HG02970 (cell line): ENCODE results near the gene SLC35F6.
"Not testable (repeated sequence)": the region's sequence is repeated elsewhere in the genome, so short reads cannot be mapped to it uniquely, and the experiment has no call there.

Experiments
- ATAC-seq: cut with Tn5 transposase; IDR thresholded peaks from one replicate; pipeline ENCODE4 v1.9.1; 2021; ENCODE audit warnings: mild to moderate bottlenecking, moderate library complexity, moderate number of reproducible peaks; ENCODE audit not compliant: unreplicated experiment, low FRiP score

Gene SLC35F6

DNA sequence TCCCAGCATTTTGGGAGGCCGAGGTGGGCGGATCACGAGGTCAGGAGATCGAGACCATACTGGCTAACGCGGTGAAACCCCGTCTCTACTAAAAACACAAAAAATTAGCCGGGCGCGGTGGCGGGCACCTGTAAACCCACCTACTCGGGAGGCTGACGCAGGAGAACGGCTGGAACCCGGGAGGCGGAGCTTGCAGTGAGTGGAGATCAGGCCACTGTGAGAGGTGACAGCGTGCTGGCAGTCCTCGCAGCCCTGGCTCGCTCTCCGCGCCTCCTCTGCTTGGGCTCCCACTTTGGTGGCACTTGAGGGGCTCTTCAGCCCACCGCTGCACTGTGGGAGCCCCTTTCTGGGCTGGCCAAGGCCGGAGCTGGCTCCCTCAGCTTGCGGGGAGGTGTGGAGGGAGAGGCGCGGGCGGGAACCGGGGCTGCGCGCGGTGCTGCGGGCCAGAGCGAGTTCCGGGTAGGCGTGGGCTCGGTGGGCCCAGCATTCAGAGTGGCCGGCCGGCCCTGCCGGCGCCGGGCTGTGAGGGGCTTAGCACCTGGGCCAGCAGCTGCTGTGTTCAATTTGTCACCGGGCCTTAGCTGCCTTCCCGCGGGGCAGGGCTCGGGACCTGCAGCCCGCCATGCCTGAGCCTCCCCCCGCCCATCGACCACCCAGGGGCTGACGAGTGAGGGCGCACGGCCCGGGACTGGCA is 50.1 kb downstream of the SLC35F6 start:
- ATAC-seq = not testable (repeated sequence)

DNA sequence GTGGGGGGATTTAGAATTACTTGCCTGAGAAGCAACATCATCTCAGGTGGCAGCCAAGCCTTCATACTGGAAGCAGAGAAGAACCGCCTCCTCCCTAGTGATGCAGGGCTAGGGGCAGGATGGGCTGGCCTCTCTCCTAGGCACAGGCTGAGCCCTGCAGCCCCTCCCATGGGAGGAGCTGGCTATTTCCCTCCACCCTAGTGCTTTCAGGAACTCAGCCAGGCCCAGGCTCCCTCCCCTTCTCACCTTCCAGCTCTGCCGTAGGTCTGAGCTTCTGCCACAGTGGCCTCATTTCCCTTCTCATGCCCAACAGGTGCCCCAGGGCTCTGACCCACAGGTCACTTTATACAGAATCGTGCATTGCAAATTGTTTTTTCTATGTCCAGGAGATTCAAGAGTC is 52.8 kb downstream of the SLC35F6 start:
- no peak for ATAC-seq

DNA sequence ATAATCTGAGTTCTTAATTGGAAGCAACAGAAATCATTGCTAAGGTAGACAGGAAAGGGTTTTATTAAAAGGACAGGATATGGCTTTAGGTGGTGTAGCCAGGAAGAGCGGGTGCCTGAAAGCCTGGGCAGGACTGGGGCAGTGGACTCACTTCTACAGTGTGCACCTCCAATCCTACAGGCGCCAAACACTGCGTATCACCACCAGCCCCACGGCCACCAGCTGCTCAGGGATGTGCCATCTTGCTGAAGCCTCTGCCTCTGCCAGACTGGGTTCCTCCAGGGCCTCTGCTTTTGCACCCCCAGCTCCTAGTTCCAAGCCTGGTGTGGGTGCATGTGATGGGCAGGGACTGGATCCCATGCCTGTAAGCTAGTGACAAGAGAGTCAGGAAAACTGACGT is 54.2 kb downstream of the SLC35F6 start:
- ATAC-seq = no peak

DNA sequence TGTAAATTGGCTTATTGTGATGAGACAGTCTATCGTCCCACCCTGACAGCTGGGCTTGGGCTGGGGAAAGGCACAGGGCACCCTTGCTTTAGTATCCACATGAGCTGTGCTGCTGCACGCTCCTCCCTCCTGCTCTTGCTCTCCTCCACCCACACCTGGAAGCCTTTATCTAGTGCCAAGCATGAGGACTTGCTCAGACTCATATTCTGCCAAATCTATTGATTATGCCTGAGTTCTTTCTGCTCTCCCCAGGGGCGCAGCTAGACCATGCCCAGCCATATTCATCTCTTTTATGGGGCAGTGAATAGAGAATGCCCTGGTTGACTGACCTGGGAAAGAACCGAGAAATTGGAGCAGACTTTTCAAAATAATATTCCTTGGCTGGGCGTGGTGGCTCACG is 54.9 kb downstream of the SLC35F6 start:
- no peak for ATAC-seq

DNA sequence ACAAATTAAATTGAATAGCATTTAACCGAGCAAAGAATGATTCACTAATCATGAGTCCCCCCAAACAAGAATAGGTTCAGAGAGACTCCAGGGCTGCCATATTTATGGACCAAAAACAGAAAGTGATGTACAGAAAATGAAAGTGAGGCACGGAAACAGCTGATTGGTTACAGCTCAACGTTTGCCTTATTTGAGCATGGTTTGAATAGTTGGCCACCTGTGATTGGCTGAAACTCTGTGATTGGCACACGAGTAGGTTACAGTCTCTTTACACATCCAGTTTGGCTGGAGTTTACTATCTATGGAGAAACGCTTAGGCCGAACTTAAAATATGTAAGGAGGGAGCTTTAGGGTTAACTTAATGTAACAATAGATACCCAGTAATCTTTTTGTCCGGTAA is 56.8 kb downstream of the SLC35F6 start:
- ATAC-seq = no peak

DNA sequence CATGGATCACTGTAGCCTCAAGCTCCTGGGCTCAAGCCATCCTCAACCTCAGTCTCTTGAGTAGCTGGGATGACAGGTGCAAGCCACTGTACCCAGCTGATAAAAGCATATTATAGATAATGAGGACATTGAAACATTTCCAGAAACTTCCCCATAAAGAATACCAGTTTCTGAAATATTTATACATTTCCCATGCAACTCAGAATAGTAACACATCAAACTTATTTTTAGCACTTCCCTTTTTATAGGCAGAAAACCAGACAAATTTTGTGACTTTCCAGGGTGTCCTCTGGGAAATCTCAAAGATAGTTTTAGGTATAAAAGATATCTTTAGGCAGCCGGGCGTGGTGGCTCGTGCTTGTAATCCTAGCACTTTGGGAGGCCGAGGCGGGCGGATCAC is 58.8 kb downstream of the SLC35F6 start:
- no peak for ATAC-seq
